MG63 (cell line): ENCODE results near the gene WWOX. TPM values are rescaled to one million over a fixed set of nuclear protein-coding genes. Genes with fewer than 3 reads are reported as not detected.
A peak's percentile ranks its signal among the peaks of the same experiment; 100 is the strongest.

Experiments
- DNase-seq: peaks from one replicate; pipeline ENCODE4 v3.0.0-alpha.2; 2020
- H3K27me3 ChIP-seq: fragments of 250-450 bp; sonication (Bioruptor Pico); 2 replicates; pipeline ENCODE4 v1.5.1; 2020; ENCODE audit warnings: mild to moderate bottlenecking, moderate library complexity
- H3K36me3 ChIP-seq: fragments of 250-450 bp; sonication (Bioruptor Pico); 2 replicates; pipeline ENCODE4 v1.5.1; 2020; ENCODE audit warnings: mild to moderate bottlenecking, moderate library complexity
- H3K4me3 ChIP-seq: fragments of 250-450 bp; sonication (Bioruptor Pico); 2 replicates; pipeline ENCODE4 v1.5.1; 2020; ENCODE audit warnings: mild to moderate bottlenecking, moderate library complexity
- H3K9me3 ChIP-seq: fragments of 250-450 bp; sonication (Bioruptor Pico); 2 replicates; pipeline ENCODE4 v1.5.1; 2020; ENCODE audit warnings: mild to moderate bottlenecking, moderate library complexity
- total RNA-seq: library from RNA; depleted of rRNA; stranded (reverse); fragments of >200 nt; shearing (Covaris generic); gene quantifications from 2 replicates; pipeline ENCODE4 v1.2.3, GENCODE V29; 2014; ENCODE audit warnings: low replicate concordance

Gene WWOX
- total RNA-seq, 1 experiment from 2014 or later = 11.4 TPM

GRCh38 chr16:78764478-78764877 lies 665.0 kb downstream of the WWOX start:
- Histone ChIP-seq H3K9me3 (no peaks in the 10 kb centered on the region), H3K36me3 (no peaks in the 10 kb centered on the region), H3K4me3 (no peak overlapping the region), H3K27me3 (no peaks in the 10 kb centered on the region)
- DNase-seq = no peak

GRCh38 chr16:78768226-78768625 lies 668.8 kb downstream of the WWOX start:
- Histone ChIP-seq H3K9me3 (no peaks in the 10 kb centered on the region), H3K27me3 (no peaks in the 10 kb centered on the region), H3K36me3 (no peaks in the 10 kb centered on the region), H3K4me3 (no peak overlapping the region)
- DNase-seq = no peak

- no peaks in the 10 kb centered on the region for H3K9me3 ChIP-seq
- H3K27me3 ChIP-seq = no peaks in the 10 kb centered on the region
- H3K4me3 ChIP-seq = no peak overlapping the region
- DNase-seq = no peak
- no peaks in the 10 kb centered on the region for H3K36me3 ChIP-seq
Observed at GRCh38 chr16:78768718-78769117, 669.3 kb downstream of the WWOX start.

- no peaks in the 10 kb centered on the region for H3K27me3 ChIP-seq
- peak; percentile 29 for DNase-seq
- H3K4me3 ChIP-seq = no peak overlapping the region
- H3K36me3 ChIP-seq = no peaks in the 10 kb centered on the region
- no peaks in the 10 kb centered on the region for H3K9me3 ChIP-seq
Observed at GRCh38 chr16:78770353-78771091, 671.1 kb downstream of the WWOX start.

GRCh38 chr16:78773291-78773702 lies 673.8 kb downstream of the WWOX start:
- Histone ChIP-seq H3K27me3 (no peaks in the 10 kb centered on the region), H3K36me3 (no peaks in the 10 kb centered on the region), H3K9me3 (no peaks in the 10 kb centered on the region), H3K4me3 (no peak overlapping the region)
- DNase-seq = no peak

- no peak for DNase-seq
Observed at GRCh38 chr16:78773706-78774105, 674.3 kb downstream of the WWOX start.

GRCh38 chr16:78775161-78775561 lies 675.7 kb downstream of the WWOX start:
- H3K4me3 ChIP-seq = no peak overlapping the region
- H3K36me3 ChIP-seq = no peaks in the 10 kb centered on the region
- no peak for DNase-seq
- H3K9me3 ChIP-seq = no peaks in the 10 kb centered on the region
- H3K27me3 ChIP-seq = no peaks in the 10 kb centered on the region

More at GRCh38 chr16:78773706-78774105, 674.3 kb downstream of the WWOX start:
- no peaks in the 10 kb centered on the region for H3K27me3 ChIP-seq
- H3K36me3 ChIP-seq = no peaks in the 10 kb centered on the region
- no peaks in the 10 kb centered on the region for H3K9me3 ChIP-seq
- H3K4me3 ChIP-seq = no peak overlapping the region

- no peak overlapping the region for H3K4me3 ChIP-seq
- no peak for DNase-seq
- no peaks in the 10 kb centered on the region for H3K27me3 ChIP-seq
- no peaks in the 10 kb centered on the region for H3K36me3 ChIP-seq
- H3K9me3 ChIP-seq = no peaks in the 10 kb centered on the region
Observed at GRCh38 chr16:78778101-78779004, 678.9 kb downstream of the WWOX start.

GRCh38 chr16:78780808-78781207 lies 681.4 kb downstream of the WWOX start:
- no peak overlapping the region for H3K4me3 ChIP-seq
- no peaks in the 10 kb centered on the region for H3K36me3 ChIP-seq
- no peaks in the 10 kb centered on the region for H3K9me3 ChIP-seq
- H3K27me3 ChIP-seq = no peaks in the 10 kb centered on the region
- no peak for DNase-seq

- no peaks in the 10 kb centered on the region for H3K9me3 ChIP-seq
Observed at GRCh38 chr16:78782572-78782971, 683.1 kb downstream of the WWOX start.

GRCh38 chr16:78783570-78784079 lies 684.2 kb downstream of the WWOX start:
- Histone ChIP-seq H3K27me3 (no peaks in the 10 kb centered on the region), H3K36me3 (no peaks in the 10 kb centered on the region), H3K4me3 (no peak overlapping the region), H3K9me3 (no peaks in the 10 kb centered on the region)
- DNase-seq = no peak

More at GRCh38 chr16:78782572-78782971, 683.1 kb downstream of the WWOX start:
- H3K27me3 ChIP-seq = no peaks in the 10 kb centered on the region
- DNase-seq = no peak
- no peak overlapping the region for H3K4me3 ChIP-seq
- no peaks in the 10 kb centered on the region for H3K36me3 ChIP-seq

GRCh38 chr16:78784771-78785170 lies 685.3 kb downstream of the WWOX start:
- DNase-seq = no peak
- Histone ChIP-seq H3K9me3 (no peaks in the 10 kb centered on the region), H3K4me3 (no peak overlapping the region), H3K27me3 (no peaks in the 10 kb centered on the region), H3K36me3 (no peaks in the 10 kb centered on the region)

- Histone ChIP-seq H3K36me3 (no peaks in the 10 kb centered on the region), H3K4me3 (no peak overlapping the region), H3K9me3 (no peaks in the 10 kb centered on the region), H3K27me3 (no peaks in the 10 kb centered on the region)
- DNase-seq = no peak
Observed at GRCh38 chr16:78785218-78785617, 685.8 kb downstream of the WWOX start.

GRCh38 chr16:78786635-78787034 lies 687.2 kb downstream of the WWOX start:
- H3K36me3 ChIP-seq = no peaks in the 10 kb centered on the region
- no peak overlapping the region for H3K4me3 ChIP-seq
- no peak for DNase-seq
- H3K27me3 ChIP-seq = no peaks in the 10 kb centered on the region
- no peaks in the 10 kb centered on the region for H3K9me3 ChIP-seq

- H3K36me3 ChIP-seq = no peaks in the 10 kb centered on the region
Observed at GRCh38 chr16:78788276-78788675, 688.8 kb downstream of the WWOX start.

GRCh38 chr16:78788696-78789095 lies 689.2 kb downstream of the WWOX start:
- Histone ChIP-seq H3K36me3 (no peaks in the 10 kb centered on the region), H3K27me3 (no peaks in the 10 kb centered on the region), H3K9me3 (no peaks in the 10 kb centered on the region), H3K4me3 (no peak overlapping the region)
- DNase-seq = no peak

More at GRCh38 chr16:78788276-78788675, 688.8 kb downstream of the WWOX start:
- H3K4me3 ChIP-seq = no peak overlapping the region
- no peak for DNase-seq
- H3K27me3 ChIP-seq = no peaks in the 10 kb centered on the region
- no peaks in the 10 kb centered on the region for H3K9me3 ChIP-seq

GRCh38 chr16:78789561-78789960 lies 690.1 kb downstream of the WWOX start:
- Histone ChIP-seq H3K27me3 (no peaks in the 10 kb centered on the region), H3K36me3 (no peaks in the 10 kb centered on the region), H3K9me3 (no peaks in the 10 kb centered on the region), H3K4me3 (no peak overlapping the region)
- DNase-seq = peak; percentile 16
